Uterus (tissue), 4 donors: Measurements from ENCODE around the gene SWI5. TPM values are rescaled to one million over a fixed set of nuclear protein-coding genes. Genes with fewer than 3 reads are reported as not detected.

Experiments
- DNase-seq, 2 donors: peaks; one replicate each; pipeline ENCODE4 v3.0.0-alpha.2; 2019 to 2020
- H3K27ac ChIP-seq, 2 donors: fragments of 200-600 bp; sonication (generic); 1 replicate in 1 of 2; 2 replicates in 1 of 2; pipeline ENCODE4 v1.5.1; 2016 to 2018
- H3K27me3 ChIP-seq, 2 donors: fragments of 200-600 bp; sonication (generic); one replicate each; pipeline ENCODE4 v1.5.1; 2018 to 2019; ENCODE audit warnings: control low read depth in 1 of 2
- H3K36me3 ChIP-seq, 2 donors: fragments of 200-600 bp; sonication (generic); one replicate each; pipeline ENCODE4 v1.5.1; 2019; ENCODE audit warnings: control low read depth in 1 of 2
- H3K4me1 ChIP-seq, 2 donors: fragments of 200-600 bp; sonication (generic); one replicate each; pipeline ENCODE4 v1.5.1; 2018 to 2019; ENCODE audit warnings: control low read depth in 1 of 2
- H3K4me3 ChIP-seq, 2 donors: fragments of 200-600 bp; sonication (generic); 1 replicate in 1 of 2; 2 replicates in 1 of 2; pipeline ENCODE4 v1.5.1; 2018 to 2019; ENCODE audit warnings: mild to moderate bottlenecking in 1 of 2
- H3K9me3 ChIP-seq, 2 donors: fragments of 200-600 bp; sonication (generic); one replicate each; pipeline ENCODE4 v1.5.1; 2019; ENCODE audit warnings: control low read depth in 1 of 2
- CTCF ChIP-seq, 4 experiments: fragments of 200-600 bp in 2 of 4; fragments of 450-650 bp in 2 of 4; sonication (generic) in 2 of 4; IDR thresholded peaks; one replicate each; pipeline ENCODE4 v1.5.1; 2016 to 2019; ENCODE audit warnings: antibody characterized with exemption in 4 of 4, mild to moderate bottlenecking in 2 of 4, moderate library complexity in 1 of 4
- POLR2A ChIP-seq, 2 donors: fragments of 450-650 bp; IDR thresholded peaks; one replicate each; pipeline ENCODE4 v1.6.1; 2016; ENCODE audit warnings: antibody characterized with exemption in 2 of 2, mild to moderate bottlenecking in 1 of 2, moderate library complexity in 1 of 2
- intact Hi-C: fragments of 100-400 bp; cut with DNase I; formaldehyde crosslinking; loops from one replicate; pipeline ENCODE4 v1.15.1; 2023; ENCODE audit warnings: low total_unique reads
- total RNA-seq, 4 donors: library from RNA; depleted of rRNA in 3 of 4; stranded (reverse); fragments of >200 nt in 3 of 4; gene quantifications; one replicate each; pipeline versions ENCODE4 v1.1.0 to v1.2.4, GENCODE V29; 2014 to 2023
- donor health status: DM: yes; HTN: yes; CAD: no.

Gene SWI5
- total RNA-seq, 4 donors from 2014 or later = 10.3 to 86.1 (median 19.3) TPM

DNA sequence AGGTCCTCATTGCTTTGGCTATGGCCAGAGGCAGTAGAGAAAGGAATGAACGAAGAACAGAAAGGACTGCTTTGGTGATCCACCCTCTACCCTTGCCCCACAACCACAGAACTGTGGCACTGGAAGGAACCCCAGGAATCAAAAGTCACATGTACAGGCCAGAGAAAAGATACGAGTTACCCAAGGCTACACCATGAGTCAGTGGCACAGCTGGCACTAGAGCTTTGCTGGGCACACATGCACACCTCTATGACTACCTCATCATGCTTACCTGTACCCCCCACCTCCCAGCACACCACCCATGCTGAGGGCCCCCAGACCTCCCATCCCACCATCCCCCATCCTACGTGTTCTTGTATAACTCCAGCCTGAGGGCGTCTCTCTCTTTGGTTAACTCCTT, 13.4 kb upstream of the SWI5 start:
- H3K4me1 ChIP-seq = no peaks in the 10 kb centered on the region
- no peaks in the 10 kb centered on the region for H3K9me3 ChIP-seq
- TF ChIP-seq POLR2A (IDR thresholded peaks at IDR 0.05) (no peak), CTCF (IDR thresholded peaks at IDR 0.05) (no peak)
- no peak overlapping the region for H3K4me3 ChIP-seq
- no peaks in the 10 kb centered on the region for H3K27me3 ChIP-seq
- intact Hi-C loops = no loop called here
- no peaks in the 10 kb centered on the region for H3K36me3 ChIP-seq
- H3K27ac ChIP-seq = no peak overlapping the region
- no peak for DNase-seq

DNA sequence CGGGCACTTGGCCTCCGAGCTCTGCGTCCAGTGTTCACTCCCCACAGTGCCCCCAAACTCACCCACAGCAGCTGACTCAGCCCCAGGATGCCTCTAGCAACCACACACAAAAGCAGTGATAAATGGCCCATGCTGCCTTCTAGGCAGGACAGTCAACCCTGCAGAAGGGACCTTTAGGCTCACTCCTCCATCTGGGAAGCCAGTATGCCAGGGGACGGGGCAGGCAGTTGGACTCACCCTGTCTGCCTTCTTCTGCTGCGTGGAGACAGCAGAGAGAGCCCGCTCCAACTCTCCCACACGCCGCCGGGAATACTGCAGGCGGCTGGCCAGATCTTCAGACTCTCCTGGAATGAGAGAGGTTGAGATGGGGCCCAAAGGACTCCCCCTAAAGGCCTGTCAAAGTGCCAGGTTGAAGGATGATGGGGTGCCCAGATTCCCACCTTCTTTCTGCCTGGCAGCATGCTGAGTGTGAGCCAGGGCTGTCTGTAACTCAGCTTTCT, 10.7 kb upstream of the SWI5 start:
- Histone ChIP-seq H3K4me3 (no peak overlapping the region), H3K27me3 (no peaks in the 10 kb centered on the region), H3K36me3 (no peaks in the 10 kb centered on the region), H3K4me1 (no peaks in the 10 kb centered on the region), H3K9me3 (no peaks in the 10 kb centered on the region), H3K27ac (no peak overlapping the region)
- no peak for TF ChIP-seq POLR2A (IDR thresholded peaks at IDR 0.05)
- no peak for TF ChIP-seq CTCF (IDR thresholded peaks at IDR 0.05)
- intact Hi-C loops = no loop called here
- no peak for DNase-seq

- Histone ChIP-seq H3K27me3 (no peaks in the 10 kb centered on the region), H3K36me3 (no peaks in the 10 kb centered on the region), H3K27ac (no peak overlapping the region), H3K9me3 (no peaks in the 10 kb centered on the region), H3K4me1 (no peaks in the 10 kb centered on the region), H3K4me3 (no peak overlapping the region)
- no peak for TF ChIP-seq POLR2A (IDR thresholded peaks at IDR 0.05)
- TF ChIP-seq CTCF (IDR thresholded peaks at IDR 0.05) = no peak
- DNase-seq = no peak
- intact Hi-C loops = no loop called here
Measured at GRCh38 chr9:128266868-128267590, 9.0 kb upstream of the SWI5 start.

DNA sequence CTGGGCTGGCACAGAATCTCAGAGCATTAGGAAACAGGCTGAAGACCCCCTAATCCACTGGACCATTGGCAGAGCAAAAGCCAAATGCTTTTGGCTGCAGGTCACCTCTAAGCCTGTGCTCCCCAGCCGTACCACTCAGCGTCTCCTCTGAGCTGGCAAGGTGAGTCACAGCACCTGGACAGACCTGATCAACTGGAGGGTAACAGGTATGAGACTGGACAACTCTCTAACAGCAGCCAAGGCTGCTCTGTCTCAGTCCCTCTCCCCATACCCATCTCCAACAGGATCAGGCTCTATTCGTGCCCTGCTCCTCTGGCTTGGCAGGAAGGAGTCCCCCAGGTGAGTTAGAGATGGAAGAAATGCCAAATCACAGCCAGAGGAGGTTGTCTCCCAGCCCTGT, 5.0 kb upstream of the SWI5 start:
- Histone ChIP-seq H3K27me3 (no peaks in the 10 kb centered on the region), H3K36me3 (no peaks in the 10 kb centered on the region), H3K4me1 (no peaks in the 10 kb centered on the region), H3K9me3 (no peaks in the 10 kb centered on the region), H3K27ac (no peak overlapping the region), H3K4me3 (no peak overlapping the region)
- no peak for DNase-seq
- TF ChIP-seq POLR2A (IDR thresholded peaks at IDR 0.05) (no peak), CTCF (IDR thresholded peaks at IDR 0.05) (no peak)
- intact Hi-C loops = no loop called here

DNA sequence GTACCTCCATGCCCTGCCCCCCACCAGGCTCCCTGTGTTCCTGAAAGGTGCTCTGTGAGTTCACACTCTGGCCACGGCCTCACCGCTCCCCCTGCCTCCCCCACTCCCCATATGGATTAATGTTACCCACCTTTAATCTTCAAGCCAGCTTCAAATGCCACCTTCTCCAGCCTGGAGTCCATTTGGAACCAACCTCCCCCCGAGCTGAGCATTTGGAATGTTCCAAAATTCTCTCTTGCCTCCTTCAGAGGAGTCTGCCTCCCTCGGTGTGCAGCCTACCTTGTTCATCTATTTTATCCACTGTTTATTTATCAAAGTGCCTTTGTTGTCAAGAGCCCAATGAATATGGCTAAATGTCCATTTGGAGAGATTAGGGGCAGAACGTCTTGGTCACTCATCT, 4.6 kb upstream of the SWI5 start:
- H3K4me1 ChIP-seq = no peaks in the 10 kb centered on the region
- no peak overlapping the region for H3K4me3 ChIP-seq
- TF ChIP-seq CTCF (IDR thresholded peaks at IDR 0.05) = no peak
- no peak for TF ChIP-seq POLR2A (IDR thresholded peaks at IDR 0.05)
- intact Hi-C loops = no loop called here
- H3K36me3 ChIP-seq = no peaks in the 10 kb centered on the region
- DNase-seq = no peak
- no peaks in the 10 kb centered on the region for H3K9me3 ChIP-seq
- H3K27me3 ChIP-seq = no peaks in the 10 kb centered on the region
- no peak overlapping the region for H3K27ac ChIP-seq
